Sigmoid colon (tissue), 4 donors: ENCODE measurements around the gene ARHGAP28.
"Not testable (repeated sequence)": the region's sequence is repeated elsewhere in the genome, so short reads cannot be mapped to it uniquely, and the experiment has no call there.

ENCODE experiments used
- EP300 ChIP-seq, 4 donors: sonication (generic); formaldehyde crosslinking; IDR thresholded peaks; one replicate each; pipeline ENCODE4 v1.6.1; 2017; ENCODE audit warnings: antibody characterized with exemption in 4 of 4
- POLR2A ChIP-seq, 2 donors: fragments of 450-650 bp; IDR thresholded peaks; one replicate each; pipeline ENCODE4 v1.6.1; 2016; ENCODE audit warnings: antibody characterized with exemption in 2 of 2, mild to moderate bottlenecking in 2 of 2, moderate library complexity in 2 of 2
- TF ChIP-seq, protein P1 (sequence below), 4 experiments: fragments of 450-650 bp in 3 of 4; fragments of 200-600 bp in 1 of 4; IDR thresholded peaks; one replicate each; pipeline ENCODE4 v1.5.1; 2016 to 2019; ENCODE audit warnings: antibody characterized with exemption in 4 of 4, mild to moderate bottlenecking in 3 of 4, moderate library complexity in 2 of 4

DNA sequence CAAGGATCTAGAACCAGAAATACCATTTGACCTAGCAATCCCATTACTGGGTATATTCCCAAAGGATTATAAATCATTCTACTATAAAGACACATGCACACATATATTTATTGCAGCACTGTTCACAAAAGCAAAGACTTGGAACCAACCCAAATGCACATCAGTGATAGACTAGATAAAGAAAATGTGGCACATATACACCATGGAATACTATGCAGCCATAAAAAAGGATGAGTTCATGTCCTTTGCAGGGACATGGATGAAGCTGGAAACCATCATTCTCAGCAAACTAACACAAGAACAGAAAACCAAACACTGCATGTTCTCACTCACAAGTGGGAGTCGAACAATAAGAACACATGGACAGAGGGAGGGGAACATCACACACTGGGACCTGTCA, 70.8 kb downstream of the ARHGAP28 start:
- TF ChIP-seq, protein P1, sequence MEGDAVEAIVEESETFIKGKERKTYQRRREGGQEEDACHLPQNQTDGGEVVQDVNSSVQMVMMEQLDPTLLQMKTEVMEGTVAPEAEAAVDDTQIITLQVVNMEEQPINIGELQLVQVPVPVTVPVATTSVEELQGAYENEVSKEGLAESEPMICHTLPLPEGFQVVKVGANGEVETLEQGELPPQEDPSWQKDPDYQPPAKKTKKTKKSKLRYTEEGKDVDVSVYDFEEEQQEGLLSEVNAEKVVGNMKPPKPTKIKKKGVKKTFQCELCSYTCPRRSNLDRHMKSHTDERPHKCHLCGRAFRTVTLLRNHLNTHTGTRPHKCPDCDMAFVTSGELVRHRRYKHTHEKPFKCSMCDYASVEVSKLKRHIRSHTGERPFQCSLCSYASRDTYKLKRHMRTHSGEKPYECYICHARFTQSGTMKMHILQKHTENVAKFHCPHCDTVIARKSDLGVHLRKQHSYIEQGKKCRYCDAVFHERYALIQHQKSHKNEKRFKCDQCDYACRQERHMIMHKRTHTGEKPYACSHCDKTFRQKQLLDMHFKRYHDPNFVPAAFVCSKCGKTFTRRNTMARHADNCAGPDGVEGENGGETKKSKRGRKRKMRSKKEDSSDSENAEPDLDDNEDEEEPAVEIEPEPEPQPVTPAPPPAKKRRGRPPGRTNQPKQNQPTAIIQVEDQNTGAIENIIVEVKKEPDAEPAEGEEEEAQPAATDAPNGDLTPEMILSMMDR (IDR thresholded peaks at IDR 0.05), result not testable (repeated sequence)
- not testable (repeated sequence) for TF ChIP-seq POLR2A, EP300 (IDR thresholded peaks at IDR 0.05)
